ENCODE data around the gene OTOGL.

The OTOGL gene

GRCh38 chr12:80189241-80189640, 89.9 kb downstream of the OTOGL start:
- no peak for ATAC-seq
- TF ChIP-seq ESRRG (CRISPR knock-in tag; IDR thresholded peaks at IDR 0.05) (no peak), TSHZ2 (CRISPR knock-in tag; IDR thresholded peaks at IDR 0.05) (no peak), BACH2 (CRISPR knock-in tag; IDR thresholded peaks at IDR 0.05; ENCODE audit: borderline replicate concordance) (no peak), ZNF70 (CRISPR knock-in tag; IDR thresholded peaks at IDR 0.05) (no peak), RARB (CRISPR knock-in tag; IDR thresholded peaks at IDR 0.05) (no peak), CSRNP3 (CRISPR knock-in tag; IDR thresholded peaks at IDR 0.05) (no peak), SNAI2 (CRISPR knock-in tag; IDR thresholded peaks at IDR 0.05) (no peak), TOX (CRISPR knock-in tag; IDR thresholded peaks at IDR 0.05; ENCODE audit: borderline replicate concordance) (no peak), ZNF565 (CRISPR knock-in tag; conservative IDR thresholded peaks at IDR 0.05; ENCODE audit: low read depth) (no peak), ZC3H10 (CRISPR knock-in tag; IDR thresholded peaks at IDR 0.05) (no peak), ZNF8 (CRISPR knock-in tag; IDR thresholded peaks at IDR 0.05) (no peak), GLIS3 (CRISPR knock-in tag; IDR thresholded peaks at IDR 0.05) (no peak), ZFP3 (CRISPR knock-in tag; IDR thresholded peaks at IDR 0.05) (no peak), PATZ1 (CRISPR knock-in tag; IDR thresholded peaks at IDR 0.05; ENCODE audit: borderline replicate concordance) (no peak), PPARA (CRISPR knock-in tag; IDR thresholded peaks at IDR 0.05; ENCODE audit: borderline replicate concordance) (no peak), POU6F1 (CRISPR knock-in tag; IDR thresholded peaks at IDR 0.05; ENCODE audit: borderline replicate concordance, low read depth) (no peak), OSR1 (CRISPR knock-in tag; IDR thresholded peaks at IDR 0.05) (no peak)

GRCh38 chr12:80190001-80190400, 90.7 kb downstream of the OTOGL start:
- no peak for ATAC-seq
- no peak for TF ChIP-seq ZNF8 (CRISPR knock-in tag; IDR thresholded peaks at IDR 0.05)

- no peak for TF ChIP-seq ZNF70 (CRISPR knock-in tag; IDR thresholded peaks at IDR 0.05)
- TF ChIP-seq PATZ1 (CRISPR knock-in tag; IDR thresholded peaks at IDR 0.05; ENCODE audit: borderline replicate concordance), result no peak
- no peak for TF ChIP-seq TSHZ2 (CRISPR knock-in tag; IDR thresholded peaks at IDR 0.05)
- TF ChIP-seq ZFP30 (CRISPR knock-in tag; IDR thresholded peaks at IDR 0.05), result no peak
- no peak for TF ChIP-seq POU6F1 (CRISPR knock-in tag; IDR thresholded peaks at IDR 0.05; ENCODE audit: borderline replicate concordance, low read depth)
- TF ChIP-seq CSRNP3 (CRISPR knock-in tag; IDR thresholded peaks at IDR 0.05), result no peak
- TF ChIP-seq RARB (CRISPR knock-in tag; IDR thresholded peaks at IDR 0.05), result no peak
- no peak for TF ChIP-seq TCF4 (CRISPR knock-in tag; IDR thresholded peaks at IDR 0.05; ENCODE audit: borderline replicate concordance)
- no peak for TF ChIP-seq ZFP3 (CRISPR knock-in tag; IDR thresholded peaks at IDR 0.05)
- no peak for TF ChIP-seq TOX (CRISPR knock-in tag; IDR thresholded peaks at IDR 0.05; ENCODE audit: borderline replicate concordance)
- TF ChIP-seq ESRRG (CRISPR knock-in tag; IDR thresholded peaks at IDR 0.05), result no peak
- no peak for TF ChIP-seq BACH2 (CRISPR knock-in tag; IDR thresholded peaks at IDR 0.05; ENCODE audit: borderline replicate concordance)
- TF ChIP-seq ZC3H10 (CRISPR knock-in tag; IDR thresholded peaks at IDR 0.05), result no peak
- ATAC-seq, result no peak
Observed at GRCh38 chr12:80192087-80192486, 92.8 kb downstream of the OTOGL start.
